ENCODE data around the gene SNRPA. TPM values are rescaled to one million over a fixed set of nuclear protein-coding genes. Genes with fewer than 3 reads are reported as not detected.

The SNRPA gene
- total and polyA plus RNA-seq, 7 experiments from 2014 or later = 44.1 to 166 (median 69.9) TPM

- Mint-ChIP-seq H3K4me1 (peaks cover 45 to 86% (median 69%) of the 10 kb centered on the region in 7 donors), H3K36me3 (peaks cover 0 to 31% (median 4%) of the 10 kb centered on the region in 5 donors), H3K27me3 (no peaks in the 10 kb centered on the region), H3K27ac (peak overlapping the region in 7 of 9 donors; percentile 14 to 86 (median 76)), H3K9me3 (peaks cover 0 to 2% (median 0%) of the 10 kb centered on the region in 11 donors), H3K4me3 (peak overlapping the region; percentile 81 to 96 (median 90))
- peak overlapping the region; percentile 92 for H3K27ac ChIP-seq (ENCODE audit: low read depth, low read length)
- POLR2A ChIA-PET = interaction anchor here (0.6 to 0.9 kb wide), 2 partner anchors 32 to 58 kb away, joined by 3 read pairs; partner anchors contain the start of genes ACTMAP and SNRPA
- no peaks in the 10 kb centered on the region for H3K27me3 ChIP-seq (ENCODE audit: control insufficient read depth in 2 of 2, insufficient read depth in 2 of 2, low read length in 2 of 2)
- H3K4me3 ChIP-seq (ENCODE audit: low read length) = peak overlapping the region; percentile 75
- CTCF ChIA-PET = interaction anchor here (0.7 kb wide), 1 partner anchor 39 kb away, joined by 3 read pairs; no protein-coding TSS in a partner anchor
- no peak for ATAC-seq
- no peaks in the 10 kb centered on the region for H3K9me3 ChIP-seq (ENCODE audit: control insufficient read depth in 2 of 3, low read length in 3 of 3)
- H3K4me1 ChIP-seq (ENCODE audit: control insufficient read depth in 2 of 2, insufficient read depth in 2 of 2, low read length in 2 of 2) = peaks cover 39 to 48% of the 10 kb centered on the region in 2 donors
- no peak for DNase-seq
- peaks cover 0 to 6% (median 0%) of the 10 kb centered on the region in 3 experiments for H3K36me3 ChIP-seq (ENCODE audit: control insufficient read depth in 2 of 3, insufficient read depth in 3 of 3, low read length in 3 of 3)
- intact Hi-C loops (cut with micrococcal nuclease) = loop anchor here (5.0 to 10.0 kb wide), 10 partner anchors 144 to 1377 kb away; partner anchors contain the start of genes BLVRB (in 2 of the 2), SPTBN4 (in 2 of the 2), AKT2 (in 1 of the 2) and BCKDHA (in 1 of the 2)
Measured at GRCh38 chr19:40718774-40719391, 32.1 kb upstream of the SNRPA start.

DNA sequence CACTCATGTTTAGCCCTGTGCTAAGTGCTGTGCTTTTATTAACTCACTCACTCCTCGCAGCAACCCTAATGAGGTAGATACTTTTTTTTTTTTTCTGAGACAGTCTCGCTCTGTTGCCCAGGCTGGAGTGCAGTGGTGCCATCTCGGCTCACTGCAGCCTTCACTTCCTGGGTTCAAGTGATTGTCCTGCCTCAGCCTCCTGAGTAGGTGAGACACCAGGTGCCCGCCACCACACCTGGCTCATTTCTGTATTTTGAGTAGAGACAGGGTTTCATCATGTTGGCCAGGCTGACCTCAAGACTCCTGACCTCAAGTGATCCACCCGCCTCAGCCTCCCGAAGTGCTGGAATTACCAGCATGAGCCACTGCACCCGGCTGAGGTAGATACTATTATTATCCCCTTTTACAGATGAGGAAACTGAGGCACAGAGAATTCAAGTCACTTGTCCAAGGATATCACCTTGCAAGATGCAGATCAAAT, 31.5 kb upstream of the SNRPA start:
- peak overlapping the region in 2 of 9 donors; percentile 32 to 33 for H3K27ac Mint-ChIP-seq
- peak overlapping the region; percentile 29 to 96 (median 83) for H3K4me3 Mint-ChIP-seq
- H3K9me3 Mint-ChIP-seq = peaks cover 0 to 5% (median 0%) of the 10 kb centered on the region in 11 donors
- Histone ChIP-seq H3K27me3 (ENCODE audit: control insufficient read depth in 2 of 2, insufficient read depth in 2 of 2, low read length in 2 of 2) (no peaks in the 10 kb centered on the region), H3K4me3 (ENCODE audit: low read length) (no peak overlapping the region), H3K4me1 (ENCODE audit: control insufficient read depth in 2 of 2, insufficient read depth in 2 of 2, low read length in 2 of 2) (peaks cover 35 to 42% of the 10 kb centered on the region in 2 donors), H3K36me3 (ENCODE audit: control insufficient read depth in 2 of 3, insufficient read depth in 3 of 3, low read length in 3 of 3) (peaks cover 0 to 6% (median 0%) of the 10 kb centered on the region in 3 experiments), H3K9me3 (ENCODE audit: control insufficient read depth in 2 of 3, low read length in 3 of 3) (no peaks in the 10 kb centered on the region), H3K27ac (ENCODE audit: low read depth, low read length) (no peak overlapping the region)
- ChIA-PET CTCF (no interaction called here), POLR2A (interaction anchor here (0.9 kb wide), 1 partner anchor 31 kb away, joined by 3 read pairs; the partner anchor contains the start of genes ACTMAP and SNRPA)
- no peaks in the 10 kb centered on the region for H3K27me3 Mint-ChIP-seq
- intact Hi-C loops (cut with micrococcal nuclease) = loop anchor here (5.0 to 10.0 kb wide), 10 partner anchors 145 to 1377 kb away; partner anchors contain the start of genes BLVRB (in 2 of the 2), SPTBN4 (in 2 of the 2), AKT2 (in 1 of the 2) and BCKDHA (in 1 of the 2)
- no peak for DNase-seq
- peaks cover 39 to 84% (median 70%) of the 10 kb centered on the region in 7 donors for H3K4me1 Mint-ChIP-seq
- ATAC-seq = no peak
- peaks cover 0 to 36% (median 4%) of the 10 kb centered on the region in 5 donors for H3K36me3 Mint-ChIP-seq

- Mint-ChIP-seq H3K4me1 (peaks cover 24 to 69% (median 54%) of the 10 kb centered on the region in 7 donors), H3K4me3 (peak overlapping the region in 5 of 10 donors; percentile 67 to 88 (median 81)), H3K27me3 (no peaks in the 10 kb centered on the region), H3K36me3 (peaks cover 0 to 46% (median 8%) of the 10 kb centered on the region in 5 donors), H3K27ac (peak overlapping the region in 1 of 9 donors; percentile 30), H3K9me3 (peaks cover 0 to 5% (median 0%) of the 10 kb centered on the region in 11 donors)
- intact Hi-C loops (cut with micrococcal nuclease) = no loop called here
- Histone ChIP-seq H3K4me3 (ENCODE audit: low read length) (no peak overlapping the region), H3K36me3 (ENCODE audit: control insufficient read depth in 2 of 3, insufficient read depth in 3 of 3, low read length in 3 of 3) (peaks cover 0 to 6% (median 0%) of the 10 kb centered on the region in 3 experiments), H3K9me3 (ENCODE audit: control insufficient read depth in 2 of 3, low read length in 3 of 3) (no peaks in the 10 kb centered on the region), H3K27ac (ENCODE audit: low read depth, low read length) (no peak overlapping the region), H3K27me3 (ENCODE audit: control insufficient read depth in 2 of 2, insufficient read depth in 2 of 2, low read length in 2 of 2) (no peaks in the 10 kb centered on the region), H3K4me1 (ENCODE audit: control insufficient read depth in 2 of 2, insufficient read depth in 2 of 2, low read length in 2 of 2) (peaks cover 22 to 34% of the 10 kb centered on the region in 2 donors)
- DNase-seq (no peak), ATAC-seq (no peak)
- ChIA-PET CTCF (interaction anchor here (1.0 kb wide), 1 partner anchor 80 kb away, joined by 4 read pairs; no protein-coding TSS in a partner anchor), POLR2A (interaction anchor here (0.6 to 1.5 kb wide), 2 partner anchors 35 to 78 kb away, joined by 3 to 4 read pairs; no protein-coding TSS in a partner anchor)
Measured at GRCh38 chr19:40721140-40721486, 29.9 kb upstream of the SNRPA start.

- peak overlapping the region in 2 of 9 donors; percentile 16 to 77 for H3K27ac Mint-ChIP-seq
- POLR2A ChIA-PET = interaction anchor here (0.6 to 1.5 kb wide), 3 partner anchors 28 to 77 kb away, joined by 3 to 7 read pairs (median 4); partner anchors contain the start of gene ACTMAP
- DNase-seq (no peak), ATAC-seq (no peak)
- peak overlapping the region in 1 of 10 donors; percentile 22 for H3K4me3 Mint-ChIP-seq
- H3K9me3 Mint-ChIP-seq = peaks cover 0 to 5% (median 0%) of the 10 kb centered on the region in 11 donors
- peaks cover 22 to 64% (median 48%) of the 10 kb centered on the region in 7 donors for H3K4me1 Mint-ChIP-seq
- Histone ChIP-seq H3K27me3 (ENCODE audit: control insufficient read depth in 2 of 2, insufficient read depth in 2 of 2, low read length in 2 of 2) (no peaks in the 10 kb centered on the region), H3K27ac (ENCODE audit: low read depth, low read length) (no peak overlapping the region), H3K9me3 (ENCODE audit: control insufficient read depth in 2 of 3, low read length in 3 of 3) (no peaks in the 10 kb centered on the region), H3K36me3 (ENCODE audit: control insufficient read depth in 2 of 3, insufficient read depth in 3 of 3, low read length in 3 of 3) (peaks cover 0 to 6% (median 0%) of the 10 kb centered on the region in 3 experiments), H3K4me3 (ENCODE audit: low read length) (no peak overlapping the region), H3K4me1 (ENCODE audit: control insufficient read depth in 2 of 2, insufficient read depth in 2 of 2, low read length in 2 of 2) (peaks cover 19 to 30% of the 10 kb centered on the region in 2 donors)
- CTCF ChIA-PET = interaction anchor here (1.0 kb wide), 1 partner anchor 79 kb away, joined by 4 read pairs; no protein-coding TSS in a partner anchor
- intact Hi-C loops (cut with micrococcal nuclease) = no loop called here
- no peaks in the 10 kb centered on the region for H3K27me3 Mint-ChIP-seq
- H3K36me3 Mint-ChIP-seq = peaks cover 0 to 46% (median 8%) of the 10 kb centered on the region in 5 donors
Measured at GRCh38 chr19:40721936-40722661, 28.9 kb upstream of the SNRPA start.

GRCh38 chr19:40723661-40724254, 27.2 kb upstream of the SNRPA start:
- no peak overlapping the region for H3K27ac ChIP-seq (ENCODE audit: low read depth, low read length)
- no peak for ATAC-seq
- peaks cover 0 to 8% (median 6%) of the 10 kb centered on the region in 3 experiments for H3K36me3 ChIP-seq (ENCODE audit: control insufficient read depth in 2 of 3, insufficient read depth in 3 of 3, low read length in 3 of 3)
- Mint-ChIP-seq H3K27ac (peak overlapping the region in 2 of 9 donors; percentile 23 to 51), H3K4me3 (peak overlapping the region in 1 of 10 donors; percentile 40), H3K27me3 (no peaks in the 10 kb centered on the region), H3K4me1 (peaks cover 15 to 53% (median 40%) of the 10 kb centered on the region in 7 donors), H3K9me3 (peaks cover 0 to 5% (median 0%) of the 10 kb centered on the region in 11 donors), H3K36me3 (peaks cover 0 to 51% (median 12%) of the 10 kb centered on the region in 5 donors)
- no peaks in the 10 kb centered on the region for H3K9me3 ChIP-seq (ENCODE audit: control insufficient read depth in 2 of 3, low read length in 3 of 3)
- H3K4me1 ChIP-seq (ENCODE audit: control insufficient read depth in 2 of 2, insufficient read depth in 2 of 2, low read length in 2 of 2) = peaks cover 5 to 15% of the 10 kb centered on the region in 2 donors
- intact Hi-C loops (cut with micrococcal nuclease) = no loop called here
- ChIA-PET CTCF (no interaction called here), POLR2A (no interaction called here)
- no peak overlapping the region for H3K4me3 ChIP-seq (ENCODE audit: low read length)
- no peak for DNase-seq
- no peaks in the 10 kb centered on the region for H3K27me3 ChIP-seq (ENCODE audit: control insufficient read depth in 2 of 2, insufficient read depth in 2 of 2, low read length in 2 of 2)
